OCI-LY3 (cell line): ENCODE results near the gene DDX10.

Experiments used
- H2AFZ ChIP-seq: fragments of 200-600, 300-600 bp; shearing (Covaris generic); 2 replicates; pipeline ENCODE4 v1.6.0; 2014; ENCODE audit warnings: antibody characterized with exemption, low read depth, low read length
- H3K27ac ChIP-seq: fragments of 200-600, 300-600 bp; sonication (generic); 2 replicates; pipeline ENCODE4 v1.5.1; 2014; ENCODE audit warnings: mild to moderate bottlenecking, low read length, moderate library complexity, mixed read lengths
- H3K27me3 ChIP-seq: fragments of 200-600, 300-600 bp; sonication (generic); 2 replicates; pipeline ENCODE4 v1.6.1; 2014; ENCODE audit warnings: low read depth, low read length, mixed read lengths
- H3K36me3 ChIP-seq: fragments of 200-600, 300-600 bp; sonication (generic); replicated peaks from 2 replicates; pipeline ENCODE3; 2014; ENCODE audit warnings: low read depth, low read length, mixed read lengths
- H3K4me1 ChIP-seq: fragments of 300-600, 200-600 bp; sonication (generic); 2 replicates; pipeline ENCODE4 v1.6.1; 2014; ENCODE audit warnings: low read length, mixed read lengths
- H3K4me2 ChIP-seq: fragments of 200-600, 300-600 bp; sonication (generic); 2 replicates; pipeline ENCODE4 v1.6.1; 2014; ENCODE audit warnings: low read length, mixed read lengths
- H3K4me3 ChIP-seq: fragments of 300-600, 200-600 bp; sonication (generic); 2 replicates; pipeline ENCODE4 v1.5.1; 2014; ENCODE audit warnings: antibody characterized with exemption, mild to moderate bottlenecking, low read length, moderate library complexity
- H3K79me2 ChIP-seq: fragments of 300-600, 200-600 bp; shearing (Covaris generic); 2 replicates; pipeline ENCODE4 v1.6.1; 2014; ENCODE audit warnings: mild to moderate bottlenecking, low read length, mixed read lengths
- H3K9ac ChIP-seq: fragments of 300-600, 200-600 bp; shearing (Covaris generic); 2 replicates; pipeline ENCODE4 v1.6.0; 2014; ENCODE audit warnings: mild to moderate bottlenecking, low read length, moderate library complexity
- H3K9me3 ChIP-seq: fragments of 200-600, 300-600 bp; shearing (Covaris generic); 2 replicates; pipeline ENCODE4 v1.6.1; 2014; ENCODE audit warnings: low read length, mixed read lengths; ENCODE audit not compliant: insufficient read depth
- H4K20me1 ChIP-seq: fragments of 200-600, 300-600 bp; sonication (generic); 2 replicates; pipeline ENCODE4 v1.6.1; 2016; ENCODE audit warnings: low read length, mixed read lengths; ENCODE audit not compliant: insufficient read depth
- EZH2phosphoT487 ChIP-seq: fragments of 200-600 bp; shearing (Covaris generic); IDR thresholded peaks from 2 replicates; pipeline ENCODE4 v1.6.1; 2018; ENCODE audit warnings: antibody characterized with exemption, mixed run types, low read depth
- TF ChIP-seq, protein P1 (sequence below): fragments of 200-600, 300-600 bp; sonication (generic); IDR thresholded peaks from 2 replicates; pipeline ENCODE4 v1.5.1; 2014; ENCODE audit warnings: antibody characterized with exemption, low read length, low read depth

Gene DDX10

DNA sequence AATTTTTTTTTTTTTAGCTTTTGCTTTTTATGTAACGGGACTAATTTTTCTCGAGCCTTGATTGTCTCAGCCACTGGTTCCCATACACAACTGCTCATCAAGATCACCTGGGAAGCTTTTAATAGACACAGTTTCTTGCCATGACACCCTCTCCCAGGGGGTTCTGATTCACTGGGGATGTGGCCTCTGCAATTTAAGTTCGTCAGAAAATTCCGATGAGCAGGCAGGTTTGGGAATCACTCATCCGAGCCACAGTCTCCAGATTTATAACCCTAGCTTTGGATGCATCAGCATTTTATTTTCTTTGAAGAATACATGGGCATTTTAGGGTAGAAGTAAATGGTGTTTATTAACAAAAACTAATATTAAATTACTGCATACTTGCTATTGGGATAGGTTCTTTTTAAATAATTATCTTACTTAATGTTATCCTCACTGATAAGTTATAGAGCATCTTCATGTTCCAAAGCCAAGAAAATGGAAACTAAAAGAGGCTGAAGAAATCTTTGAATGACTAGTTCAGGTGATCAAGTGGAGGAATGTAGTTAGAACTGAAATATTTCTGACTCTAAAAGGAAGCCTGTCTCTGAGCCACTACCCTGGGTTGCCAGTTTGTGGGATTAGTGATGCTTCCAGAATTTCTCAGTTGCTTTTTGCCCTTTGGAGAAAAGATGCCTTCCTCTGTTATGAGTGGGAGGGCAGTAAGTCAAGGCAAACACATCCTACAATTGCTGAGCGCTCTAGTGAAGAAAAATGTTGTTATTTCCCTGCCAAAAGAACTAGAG lies 319.0 kb downstream of the DDX10 start:
- Histone ChIP-seq H3K36me3 (no peaks in the 10 kb centered on the region), H3K4me2 (no peak overlapping the region), H3K9ac (no peak overlapping the region), H3K27me3 (no peaks in the 10 kb centered on the region), H4K20me1 (no peaks in the 10 kb centered on the region), H3K79me2 (no peaks in the 10 kb centered on the region), H3K27ac (no peak overlapping the region), H3K9me3 (no peaks in the 10 kb centered on the region), H2AFZ (no peak overlapping the region), H3K4me1 (no peaks in the 10 kb centered on the region), H3K4me3 (no peak overlapping the region)
- TF ChIP-seq EZH2phosphoT487: no peak
- TF ChIP-seq, protein P1, sequence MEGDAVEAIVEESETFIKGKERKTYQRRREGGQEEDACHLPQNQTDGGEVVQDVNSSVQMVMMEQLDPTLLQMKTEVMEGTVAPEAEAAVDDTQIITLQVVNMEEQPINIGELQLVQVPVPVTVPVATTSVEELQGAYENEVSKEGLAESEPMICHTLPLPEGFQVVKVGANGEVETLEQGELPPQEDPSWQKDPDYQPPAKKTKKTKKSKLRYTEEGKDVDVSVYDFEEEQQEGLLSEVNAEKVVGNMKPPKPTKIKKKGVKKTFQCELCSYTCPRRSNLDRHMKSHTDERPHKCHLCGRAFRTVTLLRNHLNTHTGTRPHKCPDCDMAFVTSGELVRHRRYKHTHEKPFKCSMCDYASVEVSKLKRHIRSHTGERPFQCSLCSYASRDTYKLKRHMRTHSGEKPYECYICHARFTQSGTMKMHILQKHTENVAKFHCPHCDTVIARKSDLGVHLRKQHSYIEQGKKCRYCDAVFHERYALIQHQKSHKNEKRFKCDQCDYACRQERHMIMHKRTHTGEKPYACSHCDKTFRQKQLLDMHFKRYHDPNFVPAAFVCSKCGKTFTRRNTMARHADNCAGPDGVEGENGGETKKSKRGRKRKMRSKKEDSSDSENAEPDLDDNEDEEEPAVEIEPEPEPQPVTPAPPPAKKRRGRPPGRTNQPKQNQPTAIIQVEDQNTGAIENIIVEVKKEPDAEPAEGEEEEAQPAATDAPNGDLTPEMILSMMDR: no peak

DNA sequence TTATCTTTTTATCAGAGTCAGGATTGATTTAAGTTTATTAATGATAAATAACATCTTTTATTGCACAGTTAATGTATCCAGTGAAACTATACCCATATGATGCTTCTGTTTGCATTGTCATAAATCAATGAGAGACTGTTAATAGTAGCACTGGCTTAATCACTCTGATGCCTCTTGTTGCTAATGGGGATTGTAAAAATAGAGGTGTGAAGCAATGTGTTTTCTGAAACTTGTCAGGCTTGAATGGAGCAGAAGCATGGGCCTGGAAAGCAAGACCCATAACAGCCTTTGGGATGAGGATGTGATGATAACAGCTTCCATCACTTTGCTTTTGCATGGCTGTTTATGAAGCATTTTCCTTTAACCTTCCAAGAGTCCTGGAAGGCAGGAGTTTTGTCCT lies 319.7 kb downstream of the DDX10 start:
- no peaks in the 10 kb centered on the region for H3K4me1 ChIP-seq
- no peak overlapping the region for H3K27ac ChIP-seq
- no peak overlapping the region for H2AFZ ChIP-seq
- H3K79me2 ChIP-seq: no peaks in the 10 kb centered on the region
- no peak overlapping the region for H3K9ac ChIP-seq
- H3K9me3 ChIP-seq: no peaks in the 10 kb centered on the region
- H3K36me3 ChIP-seq: no peaks in the 10 kb centered on the region
- H3K27me3 ChIP-seq: no peaks in the 10 kb centered on the region
- H3K4me3 ChIP-seq: no peak overlapping the region
- no peak overlapping the region for H3K4me2 ChIP-seq
- no peaks in the 10 kb centered on the region for H4K20me1 ChIP-seq
- TF ChIP-seq EZH2phosphoT487: no peak
- TF ChIP-seq, protein P1: no peak

DNA sequence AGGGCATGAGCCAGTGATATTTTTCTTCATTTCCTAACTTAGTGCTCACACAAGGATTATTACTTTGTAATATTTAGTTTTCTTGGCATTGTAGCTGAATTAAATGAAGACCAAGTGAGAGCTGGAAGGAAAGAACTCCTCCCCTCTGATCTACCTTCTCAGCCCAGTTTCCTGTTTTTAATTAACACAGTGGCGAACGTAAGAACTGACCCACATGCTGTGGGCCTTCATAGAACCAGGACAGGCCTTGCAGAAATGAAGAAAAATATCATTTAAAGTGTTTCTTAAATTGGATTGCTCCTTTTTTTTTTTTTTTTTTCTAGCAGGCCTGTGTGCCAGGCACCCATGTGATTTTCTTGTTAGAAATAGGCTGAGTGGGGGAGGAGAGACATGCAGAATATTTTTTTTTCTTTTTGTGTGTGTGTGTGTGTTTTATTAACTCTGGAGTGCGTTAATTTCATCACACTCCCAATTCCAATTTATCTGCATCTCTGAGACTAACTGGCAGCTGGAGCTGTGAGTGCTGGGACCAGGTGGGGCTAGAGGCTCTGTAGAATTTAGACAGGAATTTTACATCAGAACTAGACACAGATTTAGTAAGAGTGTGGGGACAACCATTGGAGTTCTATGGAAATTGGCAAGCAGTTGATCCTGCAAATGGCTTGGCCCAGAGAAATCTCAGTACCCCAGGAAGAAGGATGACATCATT lies 320.5 kb downstream of the DDX10 start:
- Histone ChIP-seq H3K27ac (no peak overlapping the region), H3K4me3 (no peak overlapping the region), H3K9me3 (no peaks in the 10 kb centered on the region), H3K27me3 (no peaks in the 10 kb centered on the region), H3K79me2 (no peaks in the 10 kb centered on the region), H3K9ac (no peak overlapping the region), H3K4me1 (no peaks in the 10 kb centered on the region), H2AFZ (no peak overlapping the region), H3K4me2 (no peak overlapping the region), H4K20me1 (no peaks in the 10 kb centered on the region), H3K36me3 (no peaks in the 10 kb centered on the region)
- TF ChIP-seq, protein P1: no peak
- no peak for TF ChIP-seq EZH2phosphoT487

DNA sequence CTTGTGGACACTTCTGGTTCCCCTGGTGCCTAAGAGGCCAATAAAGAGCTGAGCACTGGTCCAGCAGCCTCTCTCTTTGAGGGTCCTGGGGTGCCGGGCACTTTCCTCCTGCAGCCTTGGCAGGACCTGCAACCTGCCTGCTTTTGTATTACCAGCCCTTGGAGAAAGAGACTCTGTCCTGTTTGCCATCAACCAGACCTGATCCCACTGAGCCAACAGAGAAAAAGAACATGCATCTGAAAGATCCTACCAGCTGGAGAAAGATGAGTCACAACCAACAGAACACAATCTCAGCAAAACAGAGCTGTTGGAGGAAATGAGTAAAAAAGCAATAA lies 321.0 kb downstream of the DDX10 start:
- no peaks in the 10 kb centered on the region for H3K36me3 ChIP-seq
- no peak overlapping the region for H3K4me2 ChIP-seq
- H3K9ac ChIP-seq: no peak overlapping the region
- H3K27ac ChIP-seq: no peak overlapping the region
- no peak overlapping the region for H3K4me3 ChIP-seq
- H3K79me2 ChIP-seq: no peaks in the 10 kb centered on the region
- H4K20me1 ChIP-seq: no peaks in the 10 kb centered on the region
- H3K27me3 ChIP-seq: no peaks in the 10 kb centered on the region
- TF ChIP-seq EZH2phosphoT487: no peak
- TF ChIP-seq, protein P1: no peak
- H2AFZ ChIP-seq: no peak overlapping the region
- H3K9me3 ChIP-seq: no peaks in the 10 kb centered on the region
- no peaks in the 10 kb centered on the region for H3K4me1 ChIP-seq
